A549 (cell line): ENCODE results near the gene PLXNB3. TPM values are rescaled to one million over a fixed set of nuclear protein-coding genes. Genes with fewer than 3 reads are reported as not detected.

Experiments used
- ATAC-seq, 2 experiments: fragments of 200-7000 bp in 1 of 2; fragments of >200 bp in 1 of 2; cut with Nextera tagmentation in 1 of 2; cut with Tn5 transposase in 1 of 2; 3 replicates each; pipeline versions ENCODE4 v1.8.0 to v1.9.1; 2018 to 2020; ENCODE audit warnings: mild to moderate bottlenecking in 1 of 2, moderate library complexity in 1 of 2
- CTCF ChIA-PET: fragments of 300-600 bp; sonication (Branson Sonifier 250); formaldehyde crosslinking; extraction: SDS; loops from one replicate; lab custom pipeline; 2021; ENCODE audit warnings: antibody characterized with exemption, inconsistent platforms; lab: Yijun Ruan, JAX
- POLR2A ChIA-PET: fragments of 350-600 bp; formaldehyde crosslinking; extraction: SDS; loops from one replicate; lab custom pipeline; 2021; ENCODE audit warnings: antibody characterized with exemption, inconsistent platforms; lab: Yijun Ruan, JAX
- DNase-seq, 2 experiments: peaks; one replicate each; pipeline versions ENCODE4 v3.0.0 to v3.0.0-alpha.2; 2011 to 2016; ENCODE audit warnings: low read depth in 1 of 2, low spot score in 1 of 2
- FAIRE-seq: peaks from 2 replicates; lab custom pipeline; 2011; peaks lifted over from hg19 to GRCh38; lab: Jason Lieb, UNC
- H3K27ac ChIP-seq, 2 experiments: fragments of >200 bp; sonication (Bioruptor Twin); formaldehyde crosslinking; 3 replicates each; pipeline ENCODE4 v1.5.1; 2016 to 2017
- H3K4me1 ChIP-seq: fragments of >200 bp; sonication (Bioruptor Twin); formaldehyde crosslinking; 3 replicates; pipeline ENCODE4 v1.6.1; 2016
- H3K4me2 ChIP-seq: fragments of >200 bp; sonication (Bioruptor Twin); formaldehyde crosslinking; 3 replicates; pipeline ENCODE4 v1.6.1; 2016
- H3K4me3 ChIP-seq: fragments of >200 bp; sonication (Bioruptor Twin); formaldehyde crosslinking; 3 replicates; pipeline ENCODE4 v1.5.1; 2016
- H3K9me3 ChIP-seq: fragments of >200 bp; sonication (Bioruptor Twin); formaldehyde crosslinking; 3 replicates; pipeline ENCODE4 v1.6.1; 2016
- CBX2 ChIP-seq: fragments of 200-600 bp; sonication (generic); IDR thresholded peaks from 2 replicates; pipeline ENCODE4 v1.6.1; 2016; ENCODE audit warnings: low read depth, mild to moderate bottlenecking, borderline replicate concordance
- ESRRA ChIP-seq: fragments of 150-350 bp; IDR thresholded peaks from 2 replicates; pipeline ENCODE4 v1.6.1; 2014; ENCODE audit warnings: mild to moderate bottlenecking, low read length, borderline replicate concordance
- FOXS1 ChIP-seq: fragments of 250-450 bp; sonication (Bioruptor Pico); IDR thresholded peaks from 2 replicates; pipeline ENCODE4 v1.5.0; 2020; ENCODE audit warnings: mild to moderate bottlenecking, moderate library complexity
- HOXB5 ChIP-seq: fragments of 250-450 bp; sonication (Bioruptor Pico); IDR thresholded peaks from 2 replicates; pipeline ENCODE4 v1.5.0; 2020; ENCODE audit warnings: mild to moderate bottlenecking, moderate library complexity
- JUNB ChIP-seq: fragments of >200 bp; sonication (Bioruptor Twin); formaldehyde crosslinking; IDR thresholded peaks from 2 replicates; pipeline ENCODE4 v1.6.1; 2016
- KDM1A ChIP-seq: fragments of 200-600 bp; sonication (generic); IDR thresholded peaks from 2 replicates; pipeline ENCODE4 v1.6.1; 2016; ENCODE audit warnings: low read depth, mild to moderate bottlenecking
- KDM5A ChIP-seq: fragments of 200-600 bp; sonication (generic); IDR thresholded peaks from 2 replicates; pipeline ENCODE4 v1.6.1; 2016; ENCODE audit warnings: antibody characterized with exemption, mild to moderate bottlenecking
- PHF8 ChIP-seq: fragments of 200-600 bp; sonication (generic); IDR thresholded peaks from 2 replicates; pipeline ENCODE4 v1.6.1; 2016; ENCODE audit warnings: low read depth, mild to moderate bottlenecking, antibody characterized with exemption, moderate library complexity, borderline replicate concordance
- POLR2A ChIP-seq: IDR thresholded peaks from 2 replicates; pipeline ENCODE4 v1.6.1; 2012; ENCODE audit warnings: mild to moderate bottlenecking, low read length
- POLR2AphosphoS2 ChIP-seq: conservative IDR thresholded peaks from 2 replicates; pipeline ENCODE4 v1.6.1; 2012; ENCODE audit warnings: low read length, improper control_type of control experiment, inconsistent platforms
- RCOR1 ChIP-seq: fragments of 150-350 bp; IDR thresholded peaks from 2 replicates; pipeline ENCODE4 v1.6.1; 2014; ENCODE audit warnings: antibody characterized with exemption, low read length, low read depth
- TP53 ChIP-seq: fragments of 250-450 bp; sonication (Bioruptor Pico); IDR thresholded peaks from 2 replicates; pipeline ENCODE4 v1.5.0; 2021; ENCODE audit warnings: mild to moderate bottlenecking, moderate library complexity
- ZC3H11A ChIP-seq: fragments of 450-650 bp; IDR thresholded peaks from 2 replicates; pipeline ENCODE4 v1.6.1; 2014; ENCODE audit warnings: antibody characterized with exemption, mild to moderate bottlenecking
- ZFP36 ChIP-seq: fragments of 450-650 bp; IDR thresholded peaks from 2 replicates; pipeline ENCODE4 v1.6.1; 2014; ENCODE audit warnings: borderline replicate concordance; ENCODE audit not compliant: partially characterized antibody
- WGBS: methylation state at CpG from one replicate; pipeline ENCODE4 v1.1.6; 2017; ENCODE audit errors: missing lambda C conversion rate; 5-methylcytosine and 5-hydroxymethylcytosine counted together
- polyA plus RNA-seq, 4 experiments: library from polyadenylated mRNA; depleted of rRNA in 3 of 4; stranded (reverse); fragments of >200 nt; fragmentation: RNase III in 1 of 4; extraction: RNeasy Plus Mini Kit Qiagen cat#74134 plus additional on column Dnase treatment in 1 of 4; gene quantifications; 2 replicates in 3 of 4; 3 replicates in 1 of 4; pipeline ENCODE4 v1.2.3, GENCODE V29; 2011 to 2017
- TF ChIP-seq, protein P1 (sequence below): IDR thresholded peaks from 2 replicates; pipeline ENCODE4 v1.6.1; 2012
- TF ChIP-seq, protein P2 (sequence below): fragments of 200-600 bp; sonication (generic); IDR thresholded peaks from 2 replicates; pipeline ENCODE4 v1.6.1; 2016; ENCODE audit warnings: antibody characterized with exemption, mild to moderate bottlenecking, moderate library complexity
- TF ChIP-seq, protein P3 (sequence below): fragments of 250-450 bp; sonication (Bioruptor Pico); IDR thresholded peaks from 2 replicates; pipeline ENCODE4 v1.5.0; 2021; ENCODE audit warnings: mild to moderate bottlenecking, moderate library complexity, borderline replicate concordance
- TF ChIP-seq, protein P4 (sequence below): IDR thresholded peaks from 2 replicates; pipeline ENCODE4 v1.6.1; 2012
- TF ChIP-seq, protein P5 (sequence below): fragments of 150-350 bp; IDR thresholded peaks from 2 replicates; pipeline ENCODE4 v1.6.1; 2014; ENCODE audit warnings: low read depth, mild to moderate bottlenecking, low read length
- TF ChIP-seq, protein P6 (sequence below): fragments of >200 bp; sonication (Bioruptor Twin); formaldehyde crosslinking; IDR thresholded peaks from 3 replicates; pipeline ENCODE4 v1.6.1; 2016

The PLXNB3 gene
- polyA plus RNA-seq, 2 of the 4 experiments (the other 2 are of a cell fraction), result 1.1 to 2.5 TPM

DNA sequence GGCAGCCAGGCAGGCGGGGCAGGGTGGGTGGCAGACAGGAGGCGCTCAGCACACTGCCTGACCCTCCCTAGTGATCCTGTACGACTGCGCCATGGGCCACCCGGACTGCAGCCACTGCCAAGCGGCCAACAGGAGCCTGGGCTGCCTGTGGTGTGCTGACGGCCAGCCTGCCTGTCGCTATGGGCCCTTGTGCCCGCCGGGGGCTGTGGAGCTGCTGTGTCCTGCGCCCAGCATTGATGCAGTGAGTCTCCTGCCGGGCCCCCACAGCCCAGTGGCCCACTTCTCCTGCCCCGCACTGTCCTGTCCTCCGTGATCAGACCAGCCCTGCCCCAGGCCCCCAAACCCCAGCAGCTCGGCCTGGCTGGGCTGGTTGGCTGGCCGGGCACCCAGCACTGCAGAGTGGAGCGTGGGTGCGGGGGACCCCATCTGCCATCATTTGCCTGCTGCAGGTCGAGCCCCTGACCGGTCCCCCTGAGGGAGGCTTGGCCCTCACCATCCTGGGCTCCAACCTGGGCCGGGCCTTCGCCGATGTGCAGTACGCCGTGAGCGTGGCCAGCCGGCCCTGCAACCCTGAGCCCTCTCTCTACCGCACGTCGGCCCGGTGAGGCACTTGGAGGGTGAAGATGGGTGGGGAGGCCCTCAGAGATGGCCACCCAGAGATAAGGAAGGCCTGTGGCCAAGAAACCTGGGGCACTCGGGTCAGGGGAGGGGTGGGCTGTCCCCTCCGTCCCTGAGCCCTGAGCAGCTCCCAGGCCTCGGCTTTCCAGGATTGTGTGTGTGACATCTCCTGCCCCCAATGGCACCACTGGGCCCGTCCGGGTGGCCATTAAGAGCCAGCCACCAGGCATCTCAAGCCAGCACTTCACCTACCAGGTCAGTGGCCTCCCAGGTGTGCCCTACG lies 7.6 kb downstream of the PLXNB3 start:
- 86% methylated on average over 17 of the region's 37 CpGs for WGBS
- H3K4me2 ChIP-seq, result no peak overlapping the region
- CTCF ChIA-PET, result interaction anchor here (1.0 to 2.3 kb wide), 3 partner anchors 8 to 14 kb away, joined by 3 to 8 read pairs (median 5); partner anchors contain the start of gene PLXNB3
- FAIRE-seq (no peak), DNase-seq (no peak), ATAC-seq (peak in 1 of 2 experiments; percentile 3; a peak in 2 of 6 replicates)
- POLR2A ChIA-PET, result no interaction called here
- no peaks in the 10 kb centered on the region for H3K9me3 ChIP-seq
- H3K4me1 ChIP-seq, result no peaks in the 10 kb centered on the region; the same call in 2 of the 3 replicates
- no peak overlapping the region for H3K27ac ChIP-seq
- no peak for TF ChIP-seq TP53
- no peak for TF ChIP-seq KDM5A
- no peak for TF ChIP-seq PHF8
- TF ChIP-seq JUNB, result no peak
- TF ChIP-seq ESRRA, result no peak
- TF ChIP-seq CBX2, result no peak
- no peak for TF ChIP-seq HOXB5 (CRISPR knock-in tag)
- H3K4me3 ChIP-seq, result no peak overlapping the region

DNA sequence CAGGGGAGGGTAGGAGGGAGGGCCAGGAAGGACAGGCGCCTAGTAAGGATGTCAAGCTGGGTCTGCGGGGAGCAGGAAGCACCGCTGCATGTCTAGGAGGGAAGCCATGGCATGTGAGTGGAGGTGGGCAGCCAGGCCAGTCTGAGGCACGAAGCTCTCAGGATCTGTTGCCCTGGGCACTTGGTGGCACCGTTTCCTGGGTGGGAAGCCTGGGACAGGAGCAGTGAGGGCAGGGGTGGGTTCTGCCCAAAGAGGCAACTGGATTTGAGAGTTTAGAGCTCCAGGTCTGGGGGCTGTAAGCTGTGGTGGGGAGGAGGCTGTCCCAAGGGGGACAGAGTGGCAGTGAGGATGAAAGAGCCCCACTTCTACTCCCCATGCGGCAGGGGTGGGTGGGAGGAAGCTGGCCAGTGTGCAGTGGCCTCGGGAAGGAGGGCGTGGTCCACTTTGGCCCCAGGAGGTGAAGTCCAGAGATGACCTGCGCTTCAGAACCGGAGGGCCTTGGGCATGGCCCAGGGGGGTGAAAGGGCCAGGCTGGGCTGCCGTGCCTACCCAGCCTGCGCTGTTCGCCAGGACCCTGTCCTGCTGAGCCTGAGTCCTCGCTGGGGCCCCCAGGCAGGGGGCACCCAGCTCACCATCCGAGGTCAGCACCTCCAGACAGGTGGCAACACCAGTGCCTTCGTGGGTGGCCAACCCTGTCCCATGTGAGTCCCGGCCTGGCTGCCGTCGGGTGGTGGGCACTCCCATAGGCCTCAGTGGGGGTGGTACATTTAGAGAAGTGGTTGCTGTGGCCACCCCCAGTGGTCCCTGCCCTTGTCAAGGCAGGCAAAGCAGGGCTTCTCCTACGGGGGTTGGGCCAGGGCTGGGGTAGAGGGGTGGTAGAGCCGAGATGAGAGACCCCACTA lies 8.5 kb downstream of the PLXNB3 start:
- Histone ChIP-seq H3K9me3 (no peaks in the 10 kb centered on the region), H3K27ac (no peak overlapping the region), H3K4me3 (no peak overlapping the region), H3K4me1 (no peaks in the 10 kb centered on the region), H3K4me2 (no peak overlapping the region)
- ATAC-seq (no peak), DNase-seq (no peak), FAIRE-seq (no peak)
- ChIA-PET CTCF (interaction anchor here (1.1 to 2.3 kb wide), 3 partner anchors 8 to 174 kb away, joined by 3 to 8 read pairs (median 5); partner anchors contain the start of gene PLXNB3), POLR2A (no interaction called here)
- TF ChIP-seq POLR2AphosphoS2 (no peak), ZC3H11A (no peak)
- TF ChIP-seq, protein P1, sequence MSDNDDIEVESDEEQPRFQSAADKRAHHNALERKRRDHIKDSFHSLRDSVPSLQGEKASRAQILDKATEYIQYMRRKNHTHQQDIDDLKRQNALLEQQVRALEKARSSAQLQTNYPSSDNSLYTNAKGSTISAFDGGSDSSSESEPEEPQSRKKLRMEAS, result no peak
- WGBS, result 58% methylated on average over 15 of the region's 21 CpGs

DNA sequence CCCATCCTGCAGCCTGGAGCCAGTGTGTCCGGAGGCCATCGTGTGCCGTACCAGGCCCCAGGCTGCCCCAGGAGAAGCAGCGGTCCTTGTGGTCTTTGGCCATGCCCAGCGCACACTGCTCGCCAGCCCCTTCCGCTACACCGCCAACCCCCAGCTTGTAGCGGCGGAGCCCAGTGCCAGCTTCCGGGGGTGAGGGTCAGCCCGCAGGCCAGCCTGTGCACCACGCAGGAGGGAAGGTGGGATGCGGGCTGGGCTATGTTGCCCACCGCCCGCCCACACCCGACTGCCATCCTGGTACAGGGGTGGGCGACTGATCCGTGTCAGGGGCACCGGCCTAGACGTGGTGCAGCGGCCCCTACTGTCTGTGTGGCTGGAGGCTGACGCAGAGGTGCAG lies 9.2 kb downstream of the PLXNB3 start:
- CTCF ChIA-PET, result interaction anchor here (1.1 to 2.3 kb wide), 3 partner anchors 9 to 174 kb away, joined by 3 to 8 read pairs (median 5); partner anchors contain the start of gene PLXNB3
- TF ChIP-seq POLR2A (no peak), FOXS1 (CRISPR knock-in tag) (no peak), PHF8 (no peak), RCOR1 (no peak), KDM1A (no peak), ZFP36 (no peak)
- TF ChIP-seq, protein P2, sequence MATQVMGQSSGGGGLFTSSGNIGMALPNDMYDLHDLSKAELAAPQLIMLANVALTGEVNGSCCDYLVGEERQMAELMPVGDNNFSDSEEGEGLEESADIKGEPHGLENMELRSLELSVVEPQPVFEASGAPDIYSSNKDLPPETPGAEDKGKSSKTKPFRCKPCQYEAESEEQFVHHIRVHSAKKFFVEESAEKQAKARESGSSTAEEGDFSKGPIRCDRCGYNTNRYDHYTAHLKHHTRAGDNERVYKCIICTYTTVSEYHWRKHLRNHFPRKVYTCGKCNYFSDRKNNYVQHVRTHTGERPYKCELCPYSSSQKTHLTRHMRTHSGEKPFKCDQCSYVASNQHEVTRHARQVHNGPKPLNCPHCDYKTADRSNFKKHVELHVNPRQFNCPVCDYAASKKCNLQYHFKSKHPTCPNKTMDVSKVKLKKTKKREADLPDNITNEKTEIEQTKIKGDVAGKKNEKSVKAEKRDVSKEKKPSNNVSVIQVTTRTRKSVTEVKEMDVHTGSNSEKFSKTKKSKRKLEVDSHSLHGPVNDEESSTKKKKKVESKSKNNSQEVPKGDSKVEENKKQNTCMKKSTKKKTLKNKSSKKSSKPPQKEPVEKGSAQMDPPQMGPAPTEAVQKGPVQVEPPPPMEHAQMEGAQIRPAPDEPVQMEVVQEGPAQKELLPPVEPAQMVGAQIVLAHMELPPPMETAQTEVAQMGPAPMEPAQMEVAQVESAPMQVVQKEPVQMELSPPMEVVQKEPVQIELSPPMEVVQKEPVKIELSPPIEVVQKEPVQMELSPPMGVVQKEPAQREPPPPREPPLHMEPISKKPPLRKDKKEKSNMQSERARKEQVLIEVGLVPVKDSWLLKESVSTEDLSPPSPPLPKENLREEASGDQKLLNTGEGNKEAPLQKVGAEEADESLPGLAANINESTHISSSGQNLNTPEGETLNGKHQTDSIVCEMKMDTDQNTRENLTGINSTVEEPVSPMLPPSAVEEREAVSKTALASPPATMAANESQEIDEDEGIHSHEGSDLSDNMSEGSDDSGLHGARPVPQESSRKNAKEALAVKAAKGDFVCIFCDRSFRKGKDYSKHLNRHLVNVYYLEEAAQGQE, result no peak
- TF ChIP-seq, protein P1, result no peak
- TF ChIP-seq, protein P3, sequence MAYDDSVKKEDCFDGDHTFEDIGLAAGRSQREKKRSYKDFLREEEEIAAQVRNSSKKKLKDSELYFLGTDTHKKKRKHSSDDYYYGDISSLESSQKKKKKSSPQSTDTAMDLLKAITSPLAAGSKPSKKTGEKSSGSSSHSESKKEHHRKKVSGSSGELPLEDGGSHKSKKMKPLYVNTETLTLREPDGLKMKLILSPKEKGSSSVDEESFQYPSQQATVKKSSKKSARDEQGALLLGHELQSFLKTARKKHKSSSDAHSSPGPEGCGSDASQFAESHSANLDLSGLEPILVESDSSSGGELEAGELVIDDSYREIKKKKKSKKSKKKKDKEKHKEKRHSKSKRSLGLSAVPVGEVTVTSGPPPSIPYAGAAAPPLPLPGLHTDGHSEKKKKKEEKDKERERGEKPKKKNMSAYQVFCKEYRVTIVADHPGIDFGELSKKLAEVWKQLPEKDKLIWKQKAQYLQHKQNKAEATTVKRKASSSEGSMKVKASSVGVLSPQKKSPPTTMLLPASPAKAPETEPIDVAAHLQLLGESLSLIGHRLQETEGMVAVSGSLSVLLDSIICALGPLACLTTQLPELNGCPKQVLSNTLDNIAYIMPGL, result no peak
- TF ChIP-seq, protein P4, sequence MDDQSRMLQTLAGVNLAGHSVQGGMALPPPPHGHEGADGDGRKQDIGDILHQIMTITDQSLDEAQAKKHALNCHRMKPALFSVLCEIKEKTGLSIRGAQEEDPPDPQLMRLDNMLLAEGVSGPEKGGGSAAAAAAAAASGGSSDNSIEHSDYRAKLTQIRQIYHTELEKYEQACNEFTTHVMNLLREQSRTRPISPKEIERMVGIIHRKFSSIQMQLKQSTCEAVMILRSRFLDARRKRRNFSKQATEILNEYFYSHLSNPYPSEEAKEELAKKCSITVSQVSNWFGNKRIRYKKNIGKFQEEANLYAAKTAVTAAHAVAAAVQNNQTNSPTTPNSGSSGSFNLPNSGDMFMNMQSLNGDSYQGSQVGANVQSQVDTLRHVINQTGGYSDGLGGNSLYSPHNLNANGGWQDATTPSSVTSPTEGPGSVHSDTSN, result no peak
- TF ChIP-seq, protein P5, sequence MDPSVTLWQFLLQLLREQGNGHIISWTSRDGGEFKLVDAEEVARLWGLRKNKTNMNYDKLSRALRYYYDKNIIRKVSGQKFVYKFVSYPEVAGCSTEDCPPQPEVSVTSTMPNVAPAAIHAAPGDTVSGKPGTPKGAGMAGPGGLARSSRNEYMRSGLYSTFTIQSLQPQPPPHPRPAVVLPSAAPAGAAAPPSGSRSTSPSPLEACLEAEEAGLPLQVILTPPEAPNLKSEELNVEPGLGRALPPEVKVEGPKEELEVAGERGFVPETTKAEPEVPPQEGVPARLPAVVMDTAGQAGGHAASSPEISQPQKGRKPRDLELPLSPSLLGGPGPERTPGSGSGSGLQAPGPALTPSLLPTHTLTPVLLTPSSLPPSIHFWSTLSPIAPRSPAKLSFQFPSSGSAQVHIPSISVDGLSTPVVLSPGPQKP, result no peak
- TF ChIP-seq, protein P6, sequence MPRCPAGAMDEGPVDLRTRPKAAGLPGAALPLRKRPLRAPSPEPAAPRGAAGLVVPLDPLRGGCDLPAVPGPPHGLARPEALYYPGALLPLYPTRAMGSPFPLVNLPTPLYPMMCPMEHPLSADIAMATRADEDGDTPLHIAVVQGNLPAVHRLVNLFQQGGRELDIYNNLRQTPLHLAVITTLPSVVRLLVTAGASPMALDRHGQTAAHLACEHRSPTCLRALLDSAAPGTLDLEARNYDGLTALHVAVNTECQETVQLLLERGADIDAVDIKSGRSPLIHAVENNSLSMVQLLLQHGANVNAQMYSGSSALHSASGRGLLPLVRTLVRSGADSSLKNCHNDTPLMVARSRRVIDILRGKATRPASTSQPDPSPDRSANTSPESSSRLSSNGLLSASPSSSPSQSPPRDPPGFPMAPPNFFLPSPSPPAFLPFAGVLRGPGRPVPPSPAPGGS, result no peak
- DNase-seq, result no peak
- H3K4me1 ChIP-seq, result no peaks in the 10 kb centered on the region
- 93% methylated on average over 3 of the region's 23 CpGs for WGBS
- no peak for ATAC-seq
- POLR2A ChIA-PET, result no interaction called here
- H3K27ac ChIP-seq, result no peak overlapping the region
- no peak for FAIRE-seq
- no peak overlapping the region for H3K4me2 ChIP-seq
- H3K9me3 ChIP-seq, result no peaks in the 10 kb centered on the region
- no peak overlapping the region for H3K4me3 ChIP-seq
